CD14-positive monocyte (primary cell): ENCODE data around the gene GMCL1. TPM values are rescaled to one million over a fixed set of nuclear protein-coding genes. Genes with fewer than 3 reads are reported as not detected.
A peak's percentile ranks its signal among the peaks of the same experiment; 100 is the strongest.

Source experiments
- DNase-seq, 3 donors: peaks; one replicate each; pipeline ENCODE4 v3.0.0-alpha.2; 2011 to 2022
- H2AFZ ChIP-seq: 2 replicates; pipeline ENCODE4 v1.6.0; 2012; ENCODE audit warnings: mild to moderate bottlenecking, low read depth, low read length, inconsistent platforms; ENCODE audit not compliant: insufficient read depth, poor library complexity, severe bottlenecking
- H3K27ac ChIP-seq, 2 donors: 1 replicate in 1 of 2; 2 replicates in 1 of 2; pipeline ENCODE4 v1.5.1; 2012 to 2013; ENCODE audit warnings: low read length in 2 of 2, control low read depth in 1 of 2, inconsistent platforms in 1 of 2, low read depth in 1 of 2, mild to moderate bottlenecking in 1 of 2
- H3K27me3 ChIP-seq, 2 donors: one replicate each; pipeline versions ENCODE4 v1.6.0 to v1.6.1; 2011 to 2013; ENCODE audit warnings: low read length in 2 of 2; ENCODE audit not compliant: control insufficient read depth in 2 of 2, insufficient read depth in 2 of 2
- H3K36me3 ChIP-seq, 2 donors: replicated peaks in 1 of 2; 1 replicate in 1 of 2; 2 replicates in 1 of 2; pipeline versions ENCODE4 v1.5.1 to v1.6.1; 2012 to 2013; ENCODE audit warnings: low read length in 2 of 2, control low read depth in 1 of 2, inconsistent platforms in 1 of 2, mild to moderate bottlenecking in 1 of 2; ENCODE audit not compliant: insufficient read depth in 2 of 2, control insufficient read depth in 1 of 2
- H3K4me1 ChIP-seq, 2 donors: 1 replicate in 1 of 2; 2 replicates in 1 of 2; pipeline versions ENCODE4 v1.5.1 to v1.6.1; 2012 to 2013; ENCODE audit warnings: low read length in 2 of 2, control low read depth in 1 of 2, inconsistent platforms in 1 of 2, mild to moderate bottlenecking in 1 of 2, moderate library complexity in 1 of 2; ENCODE audit not compliant: insufficient read depth in 2 of 2, control insufficient read depth in 1 of 2
- H3K4me2 ChIP-seq: replicated peaks from 2 replicates; pipeline ENCODE3; 2012; ENCODE audit warnings: low read length, moderate library complexity, mild to moderate bottlenecking; ENCODE audit not compliant: poor library complexity, severe bottlenecking; ENCODE audit errors: extremely low read depth
- H3K4me3 ChIP-seq, 3 experiments: fragments of 200-600 bp in 1 of 3; sonication (generic) in 1 of 3; replicated peaks in 1 of 3; 1 replicate in 2 of 3; 2 replicates in 1 of 3; pipeline ENCODE4 v1.5.1; 2011 to 2013; ENCODE audit warnings: low read length in 3 of 3, mild to moderate bottlenecking in 3 of 3, control low read depth in 2 of 3, low read depth in 2 of 3, inconsistent platforms in 1 of 3, moderate library complexity in 1 of 3
- H3K79me2 ChIP-seq: 2 replicates; pipeline ENCODE4 v1.6.0; 2012; ENCODE audit warnings: mild to moderate bottlenecking, control low read depth, inconsistent platforms, low read length, moderate library complexity; ENCODE audit not compliant: insufficient read depth
- H3K9ac ChIP-seq: 2 replicates; pipeline ENCODE4 v1.6.0; 2017; ENCODE audit warnings: low read length, mild to moderate bottlenecking; ENCODE audit not compliant: insufficient read depth, poor library complexity, severe bottlenecking
- H3K9me3 ChIP-seq, 2 donors: replicated peaks in 1 of 2; 1 replicate in 1 of 2; 2 replicates in 1 of 2; pipeline versions ENCODE4 v1.5.1 to v1.6.1; 2012 to 2013; ENCODE audit warnings: low read length in 2 of 2, control low read depth in 1 of 2; ENCODE audit not compliant: control insufficient read depth in 1 of 2, insufficient read depth in 1 of 2
- H4K20me1 ChIP-seq: 2 replicates; pipeline ENCODE4 v1.6.0; 2012; ENCODE audit warnings: mild to moderate bottlenecking, low read length, control low read depth, moderate library complexity; ENCODE audit not compliant: insufficient read depth
- H3K27ac Mint-ChIP-seq, 7 donors: one replicate each; pipeline ENCODE4 v1.8.0; 2020; ENCODE audit warnings: mild to moderate bottlenecking in 7 of 7, mixed read lengths in 7 of 7, moderate library complexity in 6 of 7, inconsistent platforms in 2 of 7
- H3K27me3 Mint-ChIP-seq, 3 donors: one replicate each; pipeline ENCODE4 v1.8.0; 2021 to 2022; ENCODE audit warnings: low read depth in 3 of 3, mild to moderate bottlenecking in 3 of 3, mixed read lengths in 3 of 3, moderate library complexity in 3 of 3, inconsistent platforms in 1 of 3
- H3K36me3 Mint-ChIP-seq, 2 donors: one replicate each; pipeline ENCODE4 v1.8.0; 2020; ENCODE audit warnings: mixed read lengths in 2 of 2, inconsistent platforms in 1 of 2, mild to moderate bottlenecking in 1 of 2
- H3K4me1 Mint-ChIP-seq: one replicate; pipeline ENCODE4 v1.8.0; 2020; ENCODE audit warnings: mild to moderate bottlenecking, mixed read lengths
- H3K4me3 Mint-ChIP-seq, 2 donors: one replicate each; pipeline ENCODE4 v1.8.0; 2020; ENCODE audit warnings: mild to moderate bottlenecking in 2 of 2, mixed read lengths in 2 of 2, moderate library complexity in 1 of 2
- H3K9me3 Mint-ChIP-seq, 7 donors: one replicate each; pipeline ENCODE4 v1.8.0; 2020 to 2022; ENCODE audit warnings: mixed read lengths in 7 of 7, mild to moderate bottlenecking in 6 of 7, moderate library complexity in 6 of 7, inconsistent platforms in 2 of 7
- CTCF ChIP-seq: fragments of 200-600 bp; IDR thresholded peaks from one replicate; pipeline ENCODE4 v1.8.0; 2022; ENCODE audit warnings: antibody characterized with exemption, mild to moderate bottlenecking
- WGBS: methylation state at CpG from one replicate; pipeline ENCODE4 v1.1.5; 2013; ENCODE audit warnings: missing lambda C conversion rate; ENCODE audit not compliant: insufficient coverage; 5-methylcytosine and 5-hydroxymethylcytosine counted together
- intact Hi-C, 2 donors: fragments of 100-400 bp; cut with micrococcal nuclease; formaldehyde crosslinking; loops; one replicate each; pipeline versions ENCODE4 v1.15.0 to v1.15.1; 2023
- polyA plus RNA-seq, 3 donors: library from polyadenylated mRNA; depleted of rRNA in 1 of 3; unstranded in 2 of 3; stranded (reverse) in 1 of 3; fragments of 300-500 nt in 2 of 3; fragments of >200 nt in 1 of 3; fragmentation: Illumina TruSeq in 2 of 3; gene quantifications; 1 replicate in 2 of 3; 2 replicates in 1 of 3; pipeline ENCODE4 v1.2.3, GENCODE V29; 2012 to 2021

GMCL1 gene
- polyA plus RNA-seq, 3 donors, result 4.4 to 15.1 (median 9.4) TPM

GRCh38 chr2:69796174-69796573 is 33.3 kb upstream of the GMCL1 start:
- TF ChIP-seq CTCF, result no peak
- Histone ChIP-seq H3K4me2 (no peak overlapping the region), H2AFZ (no peak overlapping the region), H3K9ac (no peak overlapping the region), H3K36me3 (peaks cover 0 to 56% of the 10 kb centered on the region in 2 donors), H3K4me1 (peaks cover 3 to 14% of the 10 kb centered on the region in 2 donors), H3K27me3 (no peaks in the 10 kb centered on the region), H3K9me3 (no peaks in the 10 kb centered on the region), H4K20me1 (no peaks in the 10 kb centered on the region), H3K4me3 (no peak overlapping the region), H3K79me2 (no peaks in the 10 kb centered on the region), H3K27ac (no peak overlapping the region)
- intact Hi-C loops, result loop anchor here in 1 of 2 donors (10.0 kb wide), 1 partner anchor 51 kb away; the partner anchor contains the start of gene ANXA4
- H3K4me3 Mint-ChIP-seq, result no peak overlapping the region
- no peaks in the 10 kb centered on the region for H3K9me3 Mint-ChIP-seq
- peaks cover 31 to 33% of the 10 kb centered on the region in 2 donors for H3K36me3 Mint-ChIP-seq
- 86% methylated on average over 1 of the region's 1 CpG for WGBS
- no peak overlapping the region for H3K27ac Mint-ChIP-seq
- peaks cover 23% of the 10 kb centered on the region for H3K4me1 Mint-ChIP-seq
- DNase-seq, result no peak
- peaks cover 0 to 2% (median 0%) of the 10 kb centered on the region in 3 donors for H3K27me3 Mint-ChIP-seq

GRCh38 chr2:69797235-69797634 is 32.2 kb upstream of the GMCL1 start:
- Mint-ChIP-seq H3K9me3 (no peaks in the 10 kb centered on the region), H3K27ac (peak overlapping the region in 1 of 7 donors; percentile 1), H3K27me3 (peaks cover 0 to 2% (median 0%) of the 10 kb centered on the region in 3 donors), H3K36me3 (peaks cover 33 to 37% of the 10 kb centered on the region in 2 donors), H3K4me3 (no peak overlapping the region), H3K4me1 (peaks cover 27% of the 10 kb centered on the region)
- 100% methylated on average over 1 of the region's 4 CpGs for WGBS
- Histone ChIP-seq H3K27ac (no peak overlapping the region), H3K4me2 (no peak overlapping the region), H3K4me1 (peaks cover 3 to 14% of the 10 kb centered on the region in 2 donors), H3K79me2 (no peaks in the 10 kb centered on the region), H3K9me3 (no peaks in the 10 kb centered on the region), H3K4me3 (no peak overlapping the region), H3K36me3 (peaks cover 0 to 55% of the 10 kb centered on the region in 2 donors), H3K27me3 (no peaks in the 10 kb centered on the region), H4K20me1 (no peaks in the 10 kb centered on the region), H3K9ac (no peak overlapping the region), H2AFZ (no peak overlapping the region)
- DNase-seq, result no peak
- intact Hi-C loops, result loop anchor here in 1 of 2 donors (10.0 kb wide), 1 partner anchor 52 kb away; the partner anchor contains the start of gene ANXA4
- no peak for TF ChIP-seq CTCF
